ENCODE results near the gene DNLZ.

The DNLZ gene

GRCh38 chr9:136380381-136380780 is 16.8 kb upstream of the DNLZ start:
- Histone ChIP-seq H3K4me3 (replicated peaks; ENCODE audit: low read depth, low read length) (no peak overlapping the region), H3K27me3 (replicated peaks; ENCODE audit: control insufficient read depth, insufficient read depth, low read length) (no peaks in the 10 kb centered on the region), H3K36me3 (ENCODE audit: control insufficient read depth, insufficient read depth, low read length) (peaks cover 42% of the 10 kb centered on the region)
- TF ChIP-seq CTCF (IDR thresholded peaks at IDR 0.05; ENCODE audit: insufficient read depth, low read length, poor library complexity, severe bottlenecking) = no peak
- no peak for DNase-seq (ENCODE audit: extremely low read depth, insufficient read length)

- no peak for TF ChIP-seq CTCF (IDR thresholded peaks at IDR 0.05; ENCODE audit: insufficient read depth, low read length, poor library complexity, severe bottlenecking)
- Histone ChIP-seq H3K36me3 (ENCODE audit: control insufficient read depth, insufficient read depth, low read length) (peaks cover 45% of the 10 kb centered on the region), H3K27me3 (replicated peaks; ENCODE audit: control insufficient read depth, insufficient read depth, low read length) (no peaks in the 10 kb centered on the region), H3K4me3 (replicated peaks; ENCODE audit: low read depth, low read length) (no peak overlapping the region)
- no peak for DNase-seq (ENCODE audit: extremely low read depth, insufficient read length)
Measured at GRCh38 chr9:136379891-136380290, 16.3 kb upstream of the DNLZ start.

- no peak for DNase-seq (ENCODE audit: extremely low read depth, insufficient read length)
- no peak overlapping the region for H3K4me3 ChIP-seq (replicated peaks; ENCODE audit: low read depth, low read length)
- no peak for TF ChIP-seq CTCF (IDR thresholded peaks at IDR 0.05; ENCODE audit: insufficient read depth, low read length, poor library complexity, severe bottlenecking)
- H3K36me3 ChIP-seq (ENCODE audit: control insufficient read depth, insufficient read depth, low read length) = peaks cover 45% of the 10 kb centered on the region
- H3K27me3 ChIP-seq (replicated peaks; ENCODE audit: control insufficient read depth, insufficient read depth, low read length) = no peaks in the 10 kb centered on the region
Measured at GRCh38 chr9:136379401-136379800, 15.9 kb upstream of the DNLZ start.

- H3K4me3 ChIP-seq (replicated peaks; ENCODE audit: low read depth, low read length) = no peak overlapping the region
- no peaks in the 10 kb centered on the region for H3K27me3 ChIP-seq (replicated peaks; ENCODE audit: control insufficient read depth, insufficient read depth, low read length)
- peaks cover 45% of the 10 kb centered on the region for H3K36me3 ChIP-seq (ENCODE audit: control insufficient read depth, insufficient read depth, low read length)
- no peak for DNase-seq (ENCODE audit: extremely low read depth, insufficient read length)
- TF ChIP-seq CTCF (IDR thresholded peaks at IDR 0.05; ENCODE audit: insufficient read depth, low read length, poor library complexity, severe bottlenecking) = no peak
Measured at GRCh38 chr9:136379003-136379287, 15.4 kb upstream of the DNLZ start.

- no peaks in the 10 kb centered on the region for H3K27me3 ChIP-seq (replicated peaks; ENCODE audit: control insufficient read depth, insufficient read depth, low read length)
- TF ChIP-seq CTCF (IDR thresholded peaks at IDR 0.05; ENCODE audit: insufficient read depth, low read length, poor library complexity, severe bottlenecking) = no peak
- no peak for DNase-seq (ENCODE audit: extremely low read depth, insufficient read length)
- peaks cover 45% of the 10 kb centered on the region for H3K36me3 ChIP-seq (ENCODE audit: control insufficient read depth, insufficient read depth, low read length)
- H3K4me3 ChIP-seq (replicated peaks; ENCODE audit: low read depth, low read length) = no peak overlapping the region
Measured at GRCh38 chr9:136378170-136379002, 14.8 kb upstream of the DNLZ start.

All from GM06990 (cell line).